ENCODE results near the gene TDRD3. TPM values are rescaled to one million over a fixed set of nuclear protein-coding genes. Genes with fewer than 3 reads are reported as not detected.

TDRD3 gene
- total RNA-seq, 1 donor from 2014 or later, result 40.6 TPM

GRCh38 chr13:60617991-60618733, 221.1 kb downstream of the TDRD3 start:
- Mint-ChIP-seq H3K27me3 (ENCODE audit: insufficient read depth, low read depth) (peaks cover 8% of the 10 kb centered on the region), H3K27ac (no peak overlapping the region), H3K4me3 (no peak overlapping the region), H3K4me1 (peaks cover 4% of the 10 kb centered on the region), H3K36me3 (no peaks in the 10 kb centered on the region), H3K9me3 (peaks cover 4% of the 10 kb centered on the region)
- peak; percentile 51 for DNase-seq (ENCODE audit: low spot score)
- no peaks in the 10 kb centered on the region for H3K4me1 ChIP-seq
- no peak overlapping the region for H3K9ac ChIP-seq
- H2AFZ ChIP-seq (replicated peaks), result peak overlapping the region; percentile 68
- H3F3A ChIP-seq (ENCODE audit: low read depth), result no peaks in the 10 kb centered on the region
- H3K4me2 ChIP-seq, result no peak overlapping the region
- H3K79me2 ChIP-seq (ENCODE audit: low read depth), result no peaks in the 10 kb centered on the region
- no peak overlapping the region for H3K4me3 ChIP-seq
- H4K20me1 ChIP-seq (ENCODE audit: low read depth), result no peaks in the 10 kb centered on the region
- H3K36me3 ChIP-seq, result no peaks in the 10 kb centered on the region
- no peaks in the 10 kb centered on the region for H3K9me3 ChIP-seq (ENCODE audit: low read depth)
- H3K27me3 ChIP-seq, result no peaks in the 10 kb centered on the region
- TF ChIP-seq EZH2 (IDR thresholded peaks at IDR 0.05) (no peak), CTCF (IDR thresholded peaks at IDR 0.05) (peak; percentile 55), EZH2phosphoT487 (IDR thresholded peaks at IDR 0.05) (no peak)
- no peak overlapping the region for H3K27ac ChIP-seq

DNA sequence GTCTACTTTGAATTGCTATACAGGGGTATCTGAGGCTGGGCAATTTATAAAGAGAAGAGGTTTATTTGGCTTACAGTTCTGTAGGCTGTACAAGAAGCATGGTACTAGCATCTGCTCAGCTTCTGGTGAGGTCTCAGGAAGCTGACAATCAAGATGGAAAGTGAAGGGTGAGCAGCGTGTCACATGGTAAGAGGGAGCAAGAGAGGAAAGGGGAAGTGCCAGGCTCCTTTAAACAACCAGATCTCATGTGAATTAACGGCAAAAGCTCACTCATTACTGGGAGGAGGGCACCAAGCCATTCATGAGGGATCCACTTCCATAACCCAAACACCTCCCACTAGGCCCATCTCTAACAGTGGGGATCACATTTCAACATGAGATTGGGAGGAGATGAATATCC, 222.4 kb downstream of the TDRD3 start:
- Mint-ChIP-seq H3K4me3 (no peak overlapping the region), H3K9me3 (peaks cover 4% of the 10 kb centered on the region), H3K36me3 (no peaks in the 10 kb centered on the region), H3K27ac (no peak overlapping the region), H3K4me1 (peaks cover 4% of the 10 kb centered on the region), H3K27me3 (ENCODE audit: insufficient read depth, low read depth) (peaks cover 7% of the 10 kb centered on the region)
- H3K4me1 ChIP-seq, result no peaks in the 10 kb centered on the region
- H3F3A ChIP-seq (ENCODE audit: low read depth), result no peaks in the 10 kb centered on the region
- no peaks in the 10 kb centered on the region for H4K20me1 ChIP-seq (ENCODE audit: low read depth)
- H2AFZ ChIP-seq (replicated peaks), result no peak overlapping the region
- TF ChIP-seq EZH2 (IDR thresholded peaks at IDR 0.05), result no peak
- no peak for TF ChIP-seq CTCF (IDR thresholded peaks at IDR 0.05)
- TF ChIP-seq EZH2phosphoT487 (IDR thresholded peaks at IDR 0.05), result no peak
- H3K79me2 ChIP-seq (ENCODE audit: low read depth), result no peaks in the 10 kb centered on the region
- no peaks in the 10 kb centered on the region for H3K9me3 ChIP-seq (ENCODE audit: low read depth)
- peaks cover 3% of the 10 kb centered on the region for H3K27me3 ChIP-seq
- no peak for DNase-seq (ENCODE audit: low spot score)
- H3K4me3 ChIP-seq, result no peak overlapping the region
- H3K9ac ChIP-seq, result no peak overlapping the region
- H3K36me3 ChIP-seq, result no peaks in the 10 kb centered on the region
- H3K27ac ChIP-seq, result no peak overlapping the region
- H3K4me2 ChIP-seq, result no peak overlapping the region

- peaks cover 4% of the 10 kb centered on the region for H3K4me1 Mint-ChIP-seq
- Histone ChIP-seq H3K27me3 (peaks cover 16% of the 10 kb centered on the region), H3K4me3 (no peak overlapping the region), H3K36me3 (no peaks in the 10 kb centered on the region), H3K9ac (no peak overlapping the region), H2AFZ (replicated peaks) (no peak overlapping the region), H3F3A (ENCODE audit: low read depth) (no peaks in the 10 kb centered on the region), H3K27ac (no peak overlapping the region), H4K20me1 (ENCODE audit: low read depth) (no peaks in the 10 kb centered on the region), H3K79me2 (ENCODE audit: low read depth) (no peaks in the 10 kb centered on the region), H3K9me3 (ENCODE audit: low read depth) (no peaks in the 10 kb centered on the region), H3K4me1 (no peaks in the 10 kb centered on the region), H3K4me2 (no peak overlapping the region)
- no peaks in the 10 kb centered on the region for H3K36me3 Mint-ChIP-seq
- TF ChIP-seq EZH2 (IDR thresholded peaks at IDR 0.05) (no peak), CTCF (IDR thresholded peaks at IDR 0.05) (no peak), EZH2phosphoT487 (IDR thresholded peaks at IDR 0.05) (no peak)
- H3K27me3 Mint-ChIP-seq (ENCODE audit: insufficient read depth, low read depth), result peaks cover 2% of the 10 kb centered on the region
- no peak for DNase-seq (ENCODE audit: low spot score)
- H3K27ac Mint-ChIP-seq, result no peak overlapping the region
- H3K4me3 Mint-ChIP-seq, result no peak overlapping the region
- peaks cover 2% of the 10 kb centered on the region for H3K9me3 Mint-ChIP-seq
Observed at GRCh38 chr13:60620611-60621395, 223.8 kb downstream of the TDRD3 start.

Data from neural progenitor cell (in vitro differentiated cells).